Suppressor macrophage treated with lipopolysaccharide for 1 hour (primary cell): ENCODE results near the gene KIF5A.
A peak's percentile ranks its signal among the peaks of the same experiment; 100 is the strongest.
"Not testable (repeated sequence)": the region's sequence is repeated elsewhere in the genome, so short reads cannot be mapped to it uniquely, and the experiment has no call there.

Source experiments
- DNase-seq, 3 donors: peaks; one replicate each; pipeline ENCODE4 v3.0.0-alpha.2; 2020 to 2022

KIF5A gene

GRCh38 chr12:57558864-57559263 is 9.0 kb downstream of the KIF5A start:
- no peak for DNase-seq

- no peak for DNase-seq
Measured at GRCh38 chr12:57560516-57560915, 10.7 kb downstream of the KIF5A start.

DNA sequence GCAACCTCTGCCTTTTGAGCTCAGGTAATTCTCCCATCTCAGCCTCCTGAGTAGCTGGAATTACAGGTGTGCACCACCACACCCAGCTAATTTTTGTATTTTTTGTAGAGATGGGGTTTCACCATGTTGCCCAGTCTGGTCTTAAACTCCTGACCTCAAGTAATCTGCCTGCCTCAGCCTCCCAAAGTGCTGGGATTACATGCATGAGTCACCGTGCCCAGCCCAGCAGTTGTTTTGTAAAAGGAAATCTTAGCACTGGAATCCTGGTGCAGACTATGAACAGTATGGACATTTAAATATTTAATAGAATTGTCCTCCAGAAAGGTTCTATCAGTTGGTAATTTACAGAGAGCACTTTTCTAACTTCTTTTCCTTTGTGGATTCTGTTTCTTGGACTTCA is 11.3 kb downstream of the KIF5A start:
- peak in 1 of 3 donors; percentile 6 for DNase-seq

GRCh38 chr12:57563358-57563757 is 13.5 kb downstream of the KIF5A start:
- DNase-seq = no peak

DNA sequence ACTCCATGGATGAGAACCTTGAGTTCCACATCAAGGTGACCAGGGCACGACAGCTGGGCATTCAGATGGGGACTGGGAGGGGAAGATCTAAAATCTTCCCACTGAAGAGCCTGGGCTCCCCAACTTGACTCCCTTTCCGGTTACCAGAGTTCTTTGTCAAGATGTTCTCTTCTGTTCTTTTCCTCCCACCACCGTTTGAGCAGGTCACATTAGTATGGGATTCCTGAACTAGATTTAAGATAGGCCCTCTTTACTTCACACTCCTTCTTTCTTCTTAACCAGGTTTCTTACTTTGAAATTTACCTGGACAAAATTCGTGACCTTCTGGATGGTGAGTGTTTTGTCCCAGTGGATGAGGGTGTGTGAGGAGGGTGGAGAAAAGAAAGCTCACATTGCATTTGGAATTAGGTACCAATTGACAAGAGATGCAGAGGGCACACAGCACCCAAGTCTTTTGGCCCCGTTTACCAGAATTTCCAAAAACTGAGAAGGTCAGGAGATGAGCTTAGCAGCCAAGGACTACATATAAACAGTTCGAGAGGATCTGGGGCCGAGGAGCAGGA is 14.4 kb downstream of the KIF5A start:
- no peak for DNase-seq

- no peak for DNase-seq
Measured at GRCh38 chr12:57568838-57569237, 19.0 kb downstream of the KIF5A start.

DNA sequence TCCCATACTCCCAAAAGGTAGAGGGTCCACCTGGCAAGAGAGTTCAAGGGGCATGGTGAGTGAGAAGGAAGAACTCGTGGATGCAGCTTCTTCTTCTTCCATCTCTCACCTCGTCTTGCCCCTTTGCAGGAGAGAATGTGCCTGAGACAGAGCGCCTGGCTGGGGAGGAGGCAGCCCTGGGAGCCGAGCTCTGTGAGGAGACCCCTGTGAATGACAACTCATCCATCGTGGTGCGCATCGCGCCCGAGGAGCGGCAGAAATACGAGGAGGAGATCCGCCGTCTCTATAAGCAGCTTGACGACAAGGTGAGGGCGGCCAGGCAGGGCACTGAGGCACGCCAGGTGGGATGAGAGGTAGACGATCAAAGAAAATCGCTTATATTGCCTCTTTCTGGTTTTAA is 20.0 kb downstream of the KIF5A start:
- DNase-seq = no peak

GRCh38 chr12:57570438-57570837 is 20.6 kb downstream of the KIF5A start:
- DNase-seq = not testable (repeated sequence)

DNA sequence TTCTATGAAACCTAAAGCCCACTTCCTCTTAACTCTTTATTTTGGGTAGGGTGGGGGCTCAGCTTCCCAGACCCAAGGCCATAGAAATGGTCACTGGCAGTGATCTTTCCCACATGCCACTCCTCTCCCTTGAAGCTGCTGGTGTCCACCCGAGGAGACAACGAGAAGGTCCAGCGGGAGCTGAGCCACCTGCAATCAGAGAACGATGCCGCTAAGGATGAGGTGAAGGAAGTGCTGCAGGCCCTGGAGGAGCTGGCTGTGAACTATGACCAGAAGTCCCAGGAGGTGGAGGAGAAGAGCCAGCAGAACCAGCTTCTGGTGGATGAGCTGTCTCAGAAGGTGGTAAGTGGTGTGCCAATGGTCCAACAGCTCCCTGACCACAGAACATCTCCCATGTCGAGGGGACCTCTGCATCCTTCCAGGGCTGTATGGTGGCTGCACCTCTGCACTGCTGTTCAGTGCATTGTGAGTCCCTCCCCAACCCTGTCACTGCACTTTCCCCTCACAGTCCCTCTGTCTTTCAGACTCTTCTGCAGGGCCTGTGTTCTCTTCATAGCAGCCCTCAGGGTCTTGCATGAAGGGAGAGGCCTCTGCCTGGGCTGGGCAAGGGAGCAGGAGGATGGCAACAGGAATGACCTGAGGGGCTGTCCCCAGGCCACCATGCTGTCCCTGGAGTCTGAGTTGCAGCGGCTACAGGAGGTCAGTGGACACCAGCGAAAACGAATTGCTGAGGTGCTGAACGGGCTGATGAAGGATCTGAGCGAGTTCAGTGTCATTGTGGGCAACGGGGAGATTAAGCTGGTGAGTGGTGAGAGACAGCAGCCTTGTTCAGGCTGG is 22.3 kb downstream of the KIF5A start:
- no peak for DNase-seq

- no peak for DNase-seq
Measured at GRCh38 chr12:57574795-57575194, 25.0 kb downstream of the KIF5A start.

GRCh38 chr12:57575771-57576612 is 26.1 kb downstream of the KIF5A start:
- no peak for DNase-seq

DNA sequence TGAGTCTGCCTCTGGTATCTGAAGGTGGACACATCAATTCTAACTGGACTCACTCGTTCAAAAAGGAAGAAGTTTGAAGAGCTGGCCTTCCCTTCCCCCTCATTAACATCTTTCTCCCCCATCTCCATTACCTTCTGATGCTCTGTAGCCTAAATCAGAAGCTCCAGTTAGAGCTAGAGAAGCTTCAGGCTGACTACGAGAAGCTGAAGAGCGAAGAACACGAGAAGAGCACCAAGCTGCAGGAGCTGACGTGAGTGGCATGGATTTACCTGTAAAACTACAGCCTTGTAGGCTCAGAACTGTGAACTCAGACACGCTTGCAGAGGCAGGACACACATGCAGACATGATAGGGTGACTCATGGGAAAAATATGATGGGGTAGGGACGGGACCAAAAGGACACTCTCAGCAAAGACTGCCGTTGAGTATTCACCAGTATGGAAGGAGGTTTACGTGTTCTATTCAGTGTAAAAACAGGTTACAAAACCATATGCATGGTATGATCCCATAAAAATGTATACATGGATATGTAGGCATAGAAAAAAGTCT is 26.8 kb downstream of the KIF5A start:
- no peak for DNase-seq

- DNase-seq = no peak
Measured at GRCh38 chr12:57577981-57578758, 28.3 kb downstream of the KIF5A start.

DNA sequence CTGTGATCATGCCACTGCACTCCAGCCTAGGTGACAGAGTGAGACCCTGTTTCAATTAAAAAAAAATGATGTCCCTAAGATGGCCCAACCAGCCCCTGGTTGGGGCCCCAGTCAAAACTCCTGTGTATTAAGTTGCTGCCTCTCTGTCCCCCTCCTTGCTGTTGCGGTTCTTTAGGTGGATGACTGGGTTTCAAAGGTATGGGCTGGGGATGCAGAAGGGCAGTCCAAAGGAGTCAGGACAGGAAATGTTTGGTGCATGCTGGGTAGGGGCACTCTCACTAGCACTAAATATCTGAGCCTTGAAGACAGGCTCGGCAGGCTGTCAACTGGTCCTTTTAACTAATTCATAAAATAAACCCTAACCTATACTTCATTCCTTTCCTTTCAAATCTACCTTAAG is 29.2 kb downstream of the KIF5A start:
- DNase-seq = no peak

- DNase-seq = no peak
Measured at GRCh38 chr12:57579677-57580465, 30.0 kb downstream of the KIF5A start.

- no peak for DNase-seq
Measured at GRCh38 chr12:57580466-57580795, 30.6 kb downstream of the KIF5A start.

DNA sequence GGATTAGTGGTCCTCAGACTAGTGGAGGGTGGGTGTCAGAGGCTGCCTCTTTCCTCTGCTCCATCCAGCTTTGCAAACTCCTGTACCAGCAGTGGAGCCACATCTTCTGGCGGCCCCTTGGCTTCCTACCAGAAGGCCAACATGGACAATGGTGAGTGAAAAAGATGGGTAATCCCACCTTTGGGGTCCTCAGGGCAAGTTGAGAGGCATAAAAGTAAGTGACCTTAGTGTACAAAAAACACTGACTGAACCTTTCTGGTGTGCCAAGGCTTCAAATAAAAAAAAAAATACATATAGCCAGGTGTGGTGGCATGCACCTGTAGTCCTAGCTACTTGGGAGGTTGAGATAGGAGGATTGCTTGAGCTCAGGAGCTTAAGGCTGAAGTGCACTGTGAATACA is 32.0 kb downstream of the KIF5A start:
- DNase-seq = no peak

DNA sequence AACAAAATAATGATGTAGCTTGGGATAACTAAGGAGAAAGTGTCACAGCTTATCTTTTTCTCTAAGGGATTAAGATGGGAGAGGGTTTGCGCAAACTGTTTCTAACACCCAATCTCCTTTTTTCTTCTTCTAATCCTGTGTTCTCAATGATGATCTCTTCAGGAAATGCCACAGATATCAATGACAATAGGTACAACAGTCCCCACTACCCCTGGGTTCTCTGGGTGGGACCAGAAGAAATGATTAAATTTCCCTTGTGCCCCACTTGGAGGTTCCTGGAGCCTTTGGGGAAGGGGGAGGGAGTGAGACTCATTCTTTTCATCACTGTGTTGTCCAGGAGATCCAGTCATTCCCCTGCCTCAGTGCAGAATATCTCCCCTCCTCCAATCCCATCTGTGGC is 32.6 kb downstream of the KIF5A start:
- no peak for DNase-seq

DNA sequence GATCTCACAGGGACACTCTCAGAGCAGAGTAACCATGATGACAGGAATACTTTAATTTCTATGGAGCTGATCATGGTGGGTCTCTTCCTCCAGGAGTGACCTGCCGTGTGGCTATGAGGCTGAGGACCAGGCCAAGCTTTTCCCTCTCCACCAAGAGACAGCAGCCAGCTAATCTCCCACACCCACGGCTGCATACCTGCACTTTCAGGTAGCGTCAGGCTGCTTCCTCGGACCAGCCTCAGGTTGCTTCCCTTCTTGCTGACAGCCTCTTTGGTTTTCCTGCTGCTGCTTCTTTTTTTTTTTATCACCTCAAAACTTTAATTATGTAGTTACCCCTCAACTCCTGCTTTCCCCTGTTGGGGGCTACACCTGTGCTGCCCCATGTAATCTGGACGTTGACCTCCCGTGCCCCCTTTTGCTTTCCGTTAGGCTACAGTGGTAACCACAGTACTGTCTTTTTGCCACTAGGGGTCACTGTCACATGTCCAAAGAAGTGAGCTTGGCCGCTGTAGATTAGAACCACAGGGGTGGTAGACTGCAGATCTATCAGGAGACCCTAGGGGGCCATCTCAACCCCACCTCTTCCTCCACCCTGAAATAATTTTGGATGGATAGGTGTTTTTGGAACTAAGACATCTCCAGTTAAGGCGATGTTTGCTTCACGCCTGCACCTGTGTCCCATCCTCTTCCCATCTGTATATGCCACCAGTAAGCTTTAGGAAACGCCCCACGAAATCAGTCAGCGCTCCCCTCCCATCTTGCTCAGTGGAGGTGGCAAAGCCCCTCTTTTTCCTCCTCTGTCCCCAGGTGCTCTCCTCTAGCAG is 33.4 kb downstream of the KIF5A start:
- peak; percentile 84 to 92 (median 86) for DNase-seq

DNA sequence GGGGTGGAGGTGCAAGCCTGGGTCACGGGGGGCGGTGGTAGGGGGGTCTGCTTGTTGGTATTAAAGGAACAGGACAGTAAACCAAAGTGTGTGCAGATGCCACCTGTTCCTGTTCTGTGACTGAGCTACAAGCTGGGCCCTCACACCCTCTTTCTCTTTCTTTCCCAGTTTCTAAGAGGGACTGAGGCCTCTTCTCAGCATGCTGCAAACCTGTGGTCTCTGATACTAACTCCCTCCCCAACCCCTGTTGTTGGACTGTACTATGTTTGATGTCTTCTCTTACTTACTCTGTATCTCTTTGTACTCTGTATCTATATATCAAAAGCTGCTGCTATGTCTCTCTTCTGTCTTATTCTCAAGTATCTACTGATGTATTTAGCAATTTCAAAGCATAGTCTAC is 34.2 kb downstream of the KIF5A start:
- no peak for DNase-seq

DNA sequence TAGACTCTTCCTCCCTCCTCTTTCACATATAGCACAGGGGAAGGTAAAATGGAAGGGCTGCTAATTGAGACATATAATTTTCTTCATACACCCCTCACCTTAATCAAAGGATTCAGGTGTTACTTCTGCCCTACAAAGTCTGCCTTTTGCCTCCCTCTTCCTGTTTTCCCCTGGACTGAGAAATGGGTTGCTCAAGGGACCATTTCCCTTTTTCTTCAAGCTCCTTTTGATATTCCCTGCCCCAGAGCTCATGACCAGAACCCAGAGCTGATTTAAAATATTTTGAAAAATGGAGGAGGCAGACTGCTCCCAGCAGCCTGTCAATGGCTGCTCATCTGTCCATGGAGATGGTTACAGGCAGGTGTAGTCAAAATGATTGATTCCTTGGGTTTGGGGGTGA is 34.8 kb downstream of the KIF5A start:
- peak; percentile 61 to 70 (median 62) for DNase-seq
